GM18519 (cell line): Measurements from ENCODE around the gene KCND3.
"Not testable (repeated sequence)": the region's sequence is repeated elsewhere in the genome, so short reads cannot be mapped to it uniquely, and the experiment has no call there.

ENCODE experiments used
- ATAC-seq: cut with Tn5 transposase; IDR thresholded peaks from one replicate; pipeline ENCODE4 v1.9.1; 2021; ENCODE audit warnings: mild to moderate bottlenecking, moderate library complexity; ENCODE audit not compliant: unreplicated experiment, low FRiP score

KCND3 gene

DNA sequence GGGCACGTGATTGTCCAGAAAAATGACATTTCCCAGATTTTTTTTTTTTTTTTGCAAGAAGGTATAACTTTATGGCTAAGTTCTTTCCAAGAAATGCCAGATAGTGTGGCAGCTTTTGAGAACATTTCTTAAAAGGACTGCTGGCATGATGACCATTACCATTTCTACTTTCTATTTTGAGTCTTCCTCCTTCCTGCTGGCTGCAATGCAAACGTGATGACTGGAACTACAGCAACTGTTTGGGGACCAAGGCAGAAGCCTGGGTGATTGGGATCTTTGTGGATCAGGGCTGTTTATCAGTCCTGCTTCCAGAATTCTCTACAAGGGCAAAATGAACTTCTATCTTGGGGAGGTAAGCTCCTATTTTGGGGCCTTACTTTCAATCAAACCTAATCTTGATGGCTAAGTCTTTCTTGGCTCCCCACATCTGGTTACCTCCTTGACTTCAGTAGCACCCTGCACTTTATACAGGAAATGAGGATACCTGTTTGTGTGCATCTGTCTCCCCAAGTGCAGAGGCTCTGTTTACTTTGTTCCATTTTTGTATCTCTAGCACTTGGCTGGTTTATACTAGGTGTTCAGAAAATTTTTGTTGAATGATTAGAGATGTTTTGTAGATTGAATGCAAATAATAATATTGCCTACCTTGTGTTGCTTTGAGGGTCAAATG lies 237.4 kb downstream of the KCND3 start:
- no peak for ATAC-seq

- ATAC-seq, result no peak
Observed at GRCh38 chr1:111750856-111751255, 238.6 kb downstream of the KCND3 start.

GRCh38 chr1:111749628-111750027 lies 239.8 kb downstream of the KCND3 start:
- no peak for ATAC-seq

- ATAC-seq, result no peak
Observed at GRCh38 chr1:111747947-111748346, 241.5 kb downstream of the KCND3 start.

DNA sequence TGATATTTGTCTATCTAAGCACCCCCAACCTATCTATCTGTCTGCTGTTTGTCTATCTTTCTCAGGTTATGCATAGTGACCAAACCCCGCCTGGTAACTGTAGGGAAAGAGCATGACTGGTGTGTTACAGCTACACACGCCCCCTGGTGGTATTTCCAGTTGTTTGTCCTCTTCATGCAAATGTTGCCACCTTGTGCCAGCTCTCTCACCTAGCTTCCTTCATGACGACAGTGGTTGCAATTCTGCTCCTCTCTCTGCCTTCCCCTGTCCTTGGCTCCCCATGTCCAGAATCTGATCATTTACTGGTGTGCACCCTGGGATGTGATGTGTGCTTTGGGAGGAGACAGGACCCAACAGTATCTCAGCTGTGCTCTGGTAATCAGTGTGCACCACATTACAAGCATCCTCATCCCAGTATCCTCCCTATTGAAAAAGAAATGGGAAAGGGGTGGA lies 242.2 kb downstream of the KCND3 start:
- ATAC-seq, result no peak

- ATAC-seq, result no peak
Observed at GRCh38 chr1:111746614-111746999, 242.9 kb downstream of the KCND3 start.

GRCh38 chr1:111745675-111746613 lies 243.5 kb downstream of the KCND3 start:
- ATAC-seq, result no peak

GRCh38 chr1:111743679-111744101 lies 245.8 kb downstream of the KCND3 start:
- ATAC-seq, result no peak

DNA sequence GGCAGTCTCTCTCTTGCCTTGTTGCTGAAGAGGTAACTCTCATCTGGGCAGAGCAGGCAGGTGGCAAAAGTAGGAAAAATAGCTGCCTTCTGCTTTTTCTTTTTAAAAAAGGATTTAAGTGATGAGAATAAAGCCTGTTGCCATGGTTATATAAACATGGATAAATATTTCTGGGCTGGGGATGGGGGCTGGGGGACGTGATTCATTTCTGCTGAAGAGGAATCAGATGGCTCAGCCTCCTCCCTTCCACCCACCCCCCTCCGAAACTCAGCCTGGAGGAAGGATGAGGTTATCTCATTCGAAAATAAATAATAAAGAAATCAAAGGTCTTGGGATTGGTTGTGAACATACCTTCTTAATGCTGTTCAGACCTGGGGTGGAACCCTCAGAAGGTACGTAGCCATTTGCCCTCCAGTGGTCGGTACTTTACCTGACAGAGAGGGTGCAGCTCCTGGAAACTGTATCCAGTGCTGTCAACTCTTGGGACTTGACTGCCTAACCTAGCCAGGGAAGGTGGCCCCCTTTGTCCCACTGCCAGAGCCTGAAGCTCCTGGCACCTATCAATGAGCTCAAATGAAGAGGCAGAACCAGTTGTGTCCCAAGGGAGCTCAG lies 246.4 kb downstream of the KCND3 start:
- ATAC-seq, result no peak

DNA sequence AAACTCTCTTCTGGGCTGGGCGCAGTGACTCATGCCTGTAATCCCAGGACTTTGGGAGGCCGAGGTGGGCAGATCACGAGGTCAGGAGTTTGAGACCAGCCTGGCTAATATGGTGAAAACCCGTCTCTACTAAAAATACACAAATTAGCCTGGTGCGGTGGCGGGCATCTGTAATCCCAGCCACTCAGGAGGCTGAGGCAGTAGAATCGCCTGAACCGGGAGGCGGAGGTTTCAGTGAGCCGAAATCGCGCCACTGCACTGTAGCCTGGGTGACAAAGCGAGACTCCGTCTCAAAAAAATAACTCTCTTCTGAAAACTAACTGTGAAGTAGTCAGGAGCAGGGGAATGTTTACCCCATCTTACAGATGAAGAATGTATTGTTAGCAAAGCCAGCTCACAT lies 247.2 kb downstream of the KCND3 start:
- not testable (repeated sequence) for ATAC-seq

- no peak for ATAC-seq
Observed at GRCh38 chr1:111739925-111740765, 249.3 kb downstream of the KCND3 start.

DNA sequence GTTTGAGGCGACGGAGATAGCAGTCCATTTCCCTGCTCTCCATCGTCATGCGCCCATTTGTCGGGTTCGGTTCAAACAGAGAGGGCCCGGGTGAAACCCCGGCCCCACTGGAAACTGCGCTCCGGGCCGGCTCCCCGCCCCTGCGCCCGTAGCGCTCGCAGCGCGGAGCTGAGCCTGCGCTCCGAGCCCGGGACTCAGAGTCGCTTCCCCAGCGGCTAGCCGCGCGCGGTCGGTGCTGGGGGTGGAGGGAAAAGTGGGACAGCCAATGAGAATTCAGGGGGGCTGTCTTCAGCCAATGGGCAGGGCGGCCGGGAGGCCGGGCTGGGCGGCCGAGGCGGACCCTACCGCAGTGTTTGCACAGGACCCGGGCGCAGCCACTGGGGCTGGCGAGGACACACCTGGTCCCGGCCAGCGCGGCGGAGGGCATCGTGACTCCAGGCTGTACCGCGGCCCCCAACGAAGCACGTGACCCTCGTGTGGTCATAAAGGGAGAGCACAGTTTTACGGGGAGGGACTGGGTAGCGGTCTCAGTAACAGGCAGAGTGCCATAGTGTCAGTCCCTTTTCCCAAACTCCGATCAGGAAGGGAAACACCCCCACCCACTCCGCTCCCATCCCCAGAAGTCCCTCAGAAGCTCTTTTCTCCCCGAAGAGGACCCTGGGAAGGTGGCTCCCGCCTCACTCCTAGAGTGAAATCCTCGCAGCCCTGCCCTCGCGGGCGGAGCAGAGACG lies 250.1 kb downstream of the KCND3 start, which contains the start of gene INKA2:
Gene INKA2 (minus strand): TSS at position 202 of the 731 bp plus-strand sequence. CDS start 153 bp downstream, at position 49.
- ATAC-seq, result peak; percentile 66

- peak; percentile 29 for ATAC-seq
Observed at GRCh38 chr1:111738436-111739193, 250.9 kb downstream of the KCND3 start.

- no peak for ATAC-seq
Observed at GRCh38 chr1:111738133-111738435, 251.4 kb downstream of the KCND3 start.

- ATAC-seq, result no peak
Observed at GRCh38 chr1:111737216-111738132, 252.0 kb downstream of the KCND3 start.

GRCh38 chr1:111736548-111737215 lies 252.8 kb downstream of the KCND3 start:
- ATAC-seq, result no peak

GRCh38 chr1:111735858-111736544 lies 253.5 kb downstream of the KCND3 start:
- no peak for ATAC-seq
